GM12892 (cell line): Measurements from ENCODE around the gene STX12.
"Not testable (repeated sequence)": the region's sequence is repeated elsewhere in the genome, so short reads cannot be mapped to it uniquely, and the experiment has no call there.

Experiments used
- DNase-seq: peaks from one replicate; pipeline ENCODE4 v3.0.0; 2011; ENCODE audit not compliant: insufficient read length
- FAIRE-seq: peaks from 2 replicates; lab custom pipeline; 2011; peaks lifted over from hg19 to GRCh38; lab: Jason Lieb, UNC
- POLR2A ChIP-seq: IDR thresholded peaks from 2 replicates; pipeline ENCODE4 v1.6.1; 2011; ENCODE audit warnings: low read depth, low read length, control low read depth
- POLR2AphosphoS5 ChIP-seq: IDR thresholded peaks from 2 replicates; pipeline ENCODE4 v1.6.1; 2011; ENCODE audit warnings: low read depth, low read length, control low read depth
- TAF1 ChIP-seq: IDR thresholded peaks from 2 replicates; pipeline ENCODE4 v1.6.1; 2011; ENCODE audit warnings: low read depth, mild to moderate bottlenecking, control low read depth, low read length, borderline replicate concordance

Gene STX12

DNA sequence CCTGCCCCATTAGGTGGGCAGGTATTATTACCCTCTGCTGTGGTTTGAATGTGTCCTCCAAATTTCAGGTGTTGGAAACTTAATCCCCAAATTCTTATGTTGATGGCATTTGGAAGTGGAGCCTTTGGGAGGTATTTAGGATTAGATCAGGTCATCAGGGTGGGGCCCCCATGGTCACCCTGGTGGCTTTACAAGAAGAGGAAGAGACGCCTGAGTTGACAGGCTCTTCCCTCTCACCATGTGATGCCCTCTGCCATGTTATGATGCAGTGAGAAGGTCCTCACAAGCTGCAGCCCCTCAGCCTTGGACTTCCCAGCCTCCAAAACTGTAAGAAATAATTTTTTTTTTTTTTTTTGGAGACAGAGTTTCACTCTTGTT is 90.5 kb downstream of the STX12 start:
- DNase-seq (no peak), FAIRE-seq (no peak)
- TF ChIP-seq POLR2AphosphoS5 (no peak), POLR2A (no peak), TAF1 (no peak)

DNA sequence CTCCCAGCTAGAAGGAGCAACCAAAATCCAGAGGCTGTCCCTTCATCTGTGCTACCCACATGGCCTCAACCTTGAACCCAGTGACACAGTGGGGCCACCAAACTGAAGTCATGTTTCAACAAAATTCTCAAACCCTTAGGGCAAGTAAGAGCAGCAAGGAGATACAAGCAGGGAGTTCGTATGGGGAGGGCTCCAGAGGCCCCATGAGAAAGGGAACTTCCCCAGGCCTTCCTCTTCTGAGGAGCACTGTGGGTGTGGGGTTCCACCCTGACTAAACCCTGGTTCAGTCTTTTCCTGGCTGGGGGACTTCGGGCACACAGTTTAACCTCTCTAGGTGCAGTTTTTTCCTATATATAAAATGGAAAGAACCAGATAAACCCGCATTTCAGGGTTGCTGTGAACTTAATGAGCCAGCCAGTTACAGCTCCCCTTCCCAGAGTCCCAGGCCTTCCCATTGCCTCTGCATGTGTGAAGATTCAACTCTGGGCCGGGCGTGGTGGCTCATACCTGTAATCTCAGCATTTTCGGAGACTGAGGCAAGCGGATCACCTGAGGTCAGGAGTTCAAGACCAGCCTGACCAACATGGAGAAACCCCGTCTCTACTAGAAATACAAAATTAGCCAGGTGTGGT is 91.4 kb downstream of the STX12 start:
- TF ChIP-seq POLR2AphosphoS5 = no peak
- no peak for TF ChIP-seq POLR2A
- no peak for TF ChIP-seq TAF1
- FAIRE-seq (peak; percentile 66), DNase-seq (no peak)

DNA sequence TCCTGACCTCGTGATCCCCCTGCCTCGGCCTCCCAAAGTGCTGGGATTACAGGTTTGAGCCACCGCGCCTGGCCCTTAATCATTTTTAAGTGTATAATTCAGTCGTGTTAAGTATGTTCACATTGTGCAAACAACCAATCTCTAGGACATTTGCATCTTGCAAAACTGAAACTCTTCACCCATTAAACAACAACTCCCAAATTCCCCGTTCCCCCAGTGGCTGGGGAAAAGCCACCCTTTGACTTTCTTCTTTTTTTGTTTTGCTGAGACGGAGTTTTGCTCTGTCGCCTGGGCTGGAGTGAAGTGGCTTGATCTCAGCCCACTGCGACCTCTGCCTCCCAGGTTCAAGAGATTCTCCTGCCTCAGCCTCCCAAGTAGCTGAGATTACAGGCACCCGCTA is 92.8 kb downstream of the STX12 start:
- DNase-seq (no peak), FAIRE-seq (no peak)
- TF ChIP-seq POLR2A (no peak), TAF1 (no peak), POLR2AphosphoS5 (no peak)

DNA sequence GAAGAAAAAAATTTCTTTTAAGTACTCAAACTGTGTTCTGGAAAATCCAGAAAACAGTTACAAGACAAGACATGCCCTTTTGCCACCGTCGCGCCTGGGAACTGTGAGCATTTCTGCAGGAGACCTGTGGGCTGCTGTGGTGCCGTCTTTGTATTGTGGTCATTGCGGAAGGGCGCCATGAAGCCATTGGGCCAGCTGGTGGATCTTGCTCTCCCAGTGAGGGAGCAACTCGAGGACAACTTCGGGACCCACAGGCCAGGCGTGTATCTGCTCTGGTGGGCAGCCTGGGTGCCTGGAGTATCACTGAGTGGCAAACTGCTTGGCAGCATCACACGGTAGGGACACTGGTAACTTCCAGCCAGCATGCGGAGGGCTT is 95.5 kb downstream of the STX12 start:
- DNase-seq (no peak), FAIRE-seq (no peak)
- no peak for TF ChIP-seq TAF1
- TF ChIP-seq POLR2AphosphoS5 = no peak
- TF ChIP-seq POLR2A = no peak

DNA sequence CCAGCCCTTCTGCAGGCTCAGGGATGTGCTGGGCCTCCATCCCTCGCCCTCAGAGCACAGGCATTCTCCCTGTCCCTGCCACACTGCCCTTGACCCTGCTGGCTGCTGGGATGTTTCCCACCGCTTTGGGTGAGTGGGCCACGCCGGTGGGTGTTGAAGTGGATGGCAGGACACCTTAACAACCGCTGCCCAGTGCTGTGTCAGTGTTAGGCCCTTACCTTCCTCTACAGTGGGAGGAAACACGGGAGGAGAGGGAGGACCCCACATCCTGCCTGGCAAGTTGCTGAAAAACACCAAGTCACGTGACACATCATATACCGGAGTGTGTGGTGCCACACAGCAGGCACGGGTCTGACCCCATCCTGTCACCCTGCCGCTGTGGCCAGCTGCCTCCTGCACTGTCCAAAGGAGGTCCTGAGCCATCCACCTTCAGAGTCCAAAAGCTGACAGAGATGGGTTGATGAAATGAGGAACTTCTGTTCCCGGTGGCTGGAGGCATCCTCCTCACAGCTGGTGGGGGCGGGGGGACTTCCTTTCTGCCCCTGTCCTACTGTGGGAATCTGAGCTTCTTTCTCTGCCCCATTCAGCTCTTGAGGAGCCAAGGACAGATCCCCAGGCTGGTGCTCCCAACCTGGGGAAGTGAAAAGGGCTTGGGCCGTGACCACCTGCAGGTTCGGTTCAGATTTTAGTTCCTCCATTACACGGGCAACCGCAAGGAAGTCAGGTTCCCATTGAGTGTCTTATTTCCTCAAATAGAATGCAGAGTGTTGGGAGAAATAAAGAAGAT is 96.1 kb downstream of the STX12 start:
- TF ChIP-seq POLR2A (peak; percentile 33; the same call in 1 of the 2 replicates), POLR2AphosphoS5 (no peak)
- peak; percentile 98 for FAIRE-seq
- no peak for DNase-seq

DNA sequence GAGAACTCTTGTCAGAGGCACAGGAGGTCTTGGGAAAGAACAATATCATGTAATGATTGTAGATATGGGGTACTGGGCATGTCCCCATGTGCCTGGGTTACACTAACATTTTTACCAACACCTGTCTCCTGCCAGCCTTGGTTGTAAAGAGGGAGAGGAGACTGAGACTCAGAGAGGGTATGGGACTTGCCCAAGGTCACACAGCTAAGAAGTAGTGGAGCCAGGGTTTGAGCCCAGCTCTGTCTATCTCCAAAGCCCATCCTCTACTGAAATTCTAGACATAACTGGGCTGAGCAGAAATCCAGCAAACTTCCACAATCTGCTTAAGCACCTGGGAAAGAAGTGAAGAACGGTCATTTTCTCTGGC is 96.7 kb downstream of the STX12 start:
- TF ChIP-seq TAF1 (no peak), POLR2AphosphoS5 (no peak), POLR2A (no peak)
- no peak for DNase-seq
- no peak for FAIRE-seq

DNA sequence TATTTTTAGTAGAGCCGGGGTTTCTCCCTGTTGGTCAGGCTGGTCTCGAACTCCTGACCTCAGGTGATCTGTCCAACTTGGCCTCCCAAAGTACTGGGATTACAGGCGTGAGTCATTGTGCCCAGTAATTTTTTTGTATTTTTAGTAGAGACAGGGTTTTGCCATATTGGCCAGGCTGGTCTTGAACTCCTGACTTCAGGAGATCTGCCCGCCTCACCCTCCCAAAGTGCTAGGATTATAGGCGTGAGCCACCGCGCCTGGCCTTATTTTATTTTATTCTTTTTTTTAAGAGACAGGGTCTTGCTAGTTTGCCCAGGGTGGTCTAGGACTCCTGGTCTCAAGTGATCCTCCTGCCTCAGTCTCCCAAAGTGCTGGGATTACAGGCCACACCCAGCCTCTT is 98.1 kb downstream of the STX12 start:
- DNase-seq, FAIRE-seq: not testable (repeated sequence)

DNA sequence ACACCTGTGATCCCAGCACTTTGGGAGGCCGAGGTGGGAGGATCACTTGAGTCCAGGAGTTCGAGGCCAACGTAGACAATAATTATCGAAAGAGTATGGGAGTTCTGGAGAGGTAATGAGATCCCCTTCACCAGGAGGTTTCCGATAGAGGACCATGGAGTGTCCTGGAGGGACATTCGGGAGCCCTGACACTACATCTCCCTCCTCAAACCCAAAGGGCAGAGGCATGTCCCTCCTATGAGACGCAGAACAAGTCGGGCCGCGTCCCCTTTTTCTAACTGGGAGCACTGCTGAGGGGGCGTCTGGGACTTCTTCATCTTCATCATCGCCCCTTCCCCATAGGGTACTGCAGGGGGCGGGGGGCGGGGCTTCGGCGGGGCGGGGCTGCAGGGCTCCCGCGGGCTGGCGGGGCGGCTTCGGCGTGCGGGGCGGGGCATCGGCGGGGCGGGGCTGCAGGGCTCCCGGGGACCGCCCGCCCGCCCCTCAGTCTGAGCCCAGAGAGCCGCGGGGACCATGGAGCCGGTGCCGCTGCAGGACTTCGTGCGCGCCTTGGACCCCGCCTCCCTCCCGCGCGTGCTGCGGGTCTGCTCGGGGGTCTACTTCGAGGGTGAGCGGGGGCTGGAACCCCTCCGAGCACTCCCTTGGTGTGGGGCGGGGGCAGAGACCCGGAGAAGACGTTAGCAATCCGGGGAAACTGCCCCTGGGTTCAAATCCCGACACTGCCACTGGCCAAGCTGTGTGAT is 99.2 kb downstream of the STX12 start, which contains the start of gene THEMIS2:
THEMIS2 (plus strand) TSS at position 486 of the 743 bp plus-strand sequence; CDS start at position 514, 28 bp downstream.
- no peak for FAIRE-seq
- TF ChIP-seq TAF1 = peak; percentile 30; the same call in 1 of the 2 replicates
- TF ChIP-seq POLR2AphosphoS5 = peak; percentile 73
- TF ChIP-seq POLR2A = peak; percentile 76; the same call in 1 of the 2 replicates
- DNase-seq = peak; percentile 85

DNA sequence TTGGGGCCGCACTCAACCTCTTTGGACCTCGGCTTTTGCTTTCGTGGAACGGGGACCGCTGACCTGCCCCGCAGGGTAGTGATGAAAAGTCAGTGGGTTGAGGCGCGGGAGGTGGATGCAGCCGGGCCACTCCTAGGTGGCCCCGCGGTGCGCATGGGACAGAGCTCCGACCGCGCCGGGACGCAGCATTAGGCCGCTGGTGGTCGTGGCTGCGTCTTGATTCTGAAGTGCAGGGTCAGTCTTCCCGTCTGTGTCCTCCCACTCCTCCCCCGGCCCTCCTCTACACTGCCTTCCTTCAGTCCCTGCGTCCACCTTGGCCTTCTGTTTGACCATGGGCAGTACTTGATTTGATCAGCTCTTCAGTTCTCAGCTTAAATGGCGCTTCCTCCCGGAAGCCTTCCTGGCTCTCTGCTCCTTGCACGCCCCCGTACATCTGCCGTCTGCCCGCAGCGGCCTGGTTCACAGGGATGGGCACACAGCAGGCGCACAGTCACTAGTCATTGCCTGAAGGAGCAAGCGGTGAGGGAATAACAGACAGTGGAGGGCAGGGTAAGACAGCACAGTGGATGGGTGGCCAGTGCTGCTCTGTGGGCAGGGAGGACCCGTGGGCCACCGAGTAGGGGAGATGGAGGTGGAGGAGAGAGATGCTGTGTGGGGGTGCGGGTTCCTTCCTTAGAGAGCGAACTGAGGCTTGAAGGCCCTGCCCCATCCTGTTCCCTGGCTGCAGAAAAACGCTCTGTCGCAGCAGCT is 100.0 kb downstream of the STX12 start:
- TF ChIP-seq POLR2A (no peak), TAF1 (peak; percentile 2; the same call in 1 of the 2 replicates)
- DNase-seq = no peak

DNA sequence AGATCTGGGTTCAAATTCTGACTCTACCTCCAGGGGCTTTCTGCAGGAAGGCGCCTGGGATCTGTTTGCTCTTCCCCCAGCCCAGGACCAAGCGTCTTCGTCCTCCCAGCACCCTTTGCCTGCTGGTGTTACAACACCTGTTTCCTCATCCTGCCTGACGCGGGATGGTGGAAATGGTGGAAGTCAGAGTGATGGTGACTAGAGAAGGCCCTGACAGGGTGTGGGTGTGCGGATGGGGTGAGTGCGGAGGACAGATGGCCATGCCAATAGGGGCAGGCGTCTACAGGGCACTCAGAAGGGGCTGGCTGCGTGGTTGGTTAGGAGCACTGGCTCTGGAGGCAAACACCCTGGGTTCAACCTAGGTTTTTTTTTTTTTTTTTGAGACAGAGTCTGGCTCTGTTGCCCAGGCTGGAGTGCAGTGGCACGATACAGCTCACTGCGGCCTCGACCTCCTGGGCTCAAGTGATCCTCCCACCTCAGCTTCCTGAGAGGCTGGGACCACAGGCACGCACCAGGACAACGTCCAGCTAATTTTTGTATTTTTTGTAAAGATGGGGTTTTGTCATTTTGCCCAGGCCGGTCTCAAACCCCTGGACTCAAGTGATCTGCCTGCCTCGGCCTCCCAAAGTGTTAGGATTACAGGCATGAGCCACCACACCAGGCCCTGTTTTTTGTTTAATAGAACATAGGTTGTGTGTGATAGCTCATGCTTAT is 100.8 kb downstream of the STX12 start:
- FAIRE-seq (no peak), DNase-seq (no peak)

More for the DNA sequence above, 100.0 kb downstream of the STX12 start:
- peak; percentile 89 for FAIRE-seq

More for the DNA sequence above, 100.8 kb downstream of the STX12 start:
- TF ChIP-seq POLR2AphosphoS5 (no peak; the same call in 1 of the 2 replicates), POLR2A (no peak), TAF1 (no peak)
